ENCODE results near the gene TMEM88.

DNA sequence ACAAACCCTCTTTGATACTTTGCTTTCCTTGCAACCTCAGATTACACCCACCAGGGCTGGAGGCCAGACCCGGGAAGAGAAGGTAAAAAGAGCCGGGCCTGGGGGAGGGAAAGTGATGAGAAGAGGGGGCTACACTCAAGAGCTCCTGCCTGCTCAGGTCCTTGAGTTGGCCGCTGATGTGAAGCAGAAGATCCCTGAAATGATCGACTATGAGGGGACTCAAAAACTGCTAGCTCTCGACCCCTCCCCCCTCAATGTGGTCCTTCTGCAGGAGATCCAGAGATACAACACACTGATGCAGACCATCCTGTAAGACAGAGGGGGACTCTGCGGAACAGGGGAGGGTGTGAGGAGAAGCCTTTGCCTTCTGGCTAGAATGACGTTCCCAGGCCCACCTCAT lies 23.6 kb upstream of the TMEM88 start:
- TF ChIP-seq, protein P1, sequence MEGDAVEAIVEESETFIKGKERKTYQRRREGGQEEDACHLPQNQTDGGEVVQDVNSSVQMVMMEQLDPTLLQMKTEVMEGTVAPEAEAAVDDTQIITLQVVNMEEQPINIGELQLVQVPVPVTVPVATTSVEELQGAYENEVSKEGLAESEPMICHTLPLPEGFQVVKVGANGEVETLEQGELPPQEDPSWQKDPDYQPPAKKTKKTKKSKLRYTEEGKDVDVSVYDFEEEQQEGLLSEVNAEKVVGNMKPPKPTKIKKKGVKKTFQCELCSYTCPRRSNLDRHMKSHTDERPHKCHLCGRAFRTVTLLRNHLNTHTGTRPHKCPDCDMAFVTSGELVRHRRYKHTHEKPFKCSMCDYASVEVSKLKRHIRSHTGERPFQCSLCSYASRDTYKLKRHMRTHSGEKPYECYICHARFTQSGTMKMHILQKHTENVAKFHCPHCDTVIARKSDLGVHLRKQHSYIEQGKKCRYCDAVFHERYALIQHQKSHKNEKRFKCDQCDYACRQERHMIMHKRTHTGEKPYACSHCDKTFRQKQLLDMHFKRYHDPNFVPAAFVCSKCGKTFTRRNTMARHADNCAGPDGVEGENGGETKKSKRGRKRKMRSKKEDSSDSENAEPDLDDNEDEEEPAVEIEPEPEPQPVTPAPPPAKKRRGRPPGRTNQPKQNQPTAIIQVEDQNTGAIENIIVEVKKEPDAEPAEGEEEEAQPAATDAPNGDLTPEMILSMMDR (IDR thresholded peaks at IDR 0.05): no peak
- no peak for TF ChIP-seq EZH2 (IDR thresholded peaks at IDR 0.05)

Data from neural progenitor cell (in vitro differentiated cells).